Sigmoid colon (tissue), 7 donors: ENCODE data around the gene FBXL17. TPM values are rescaled to one million over a fixed set of nuclear protein-coding genes. Genes with fewer than 3 reads are reported as not detected.

Source experiments
- DNase-seq: peaks from one replicate; pipeline ENCODE4 v3.0.0-alpha.2; 2019
- H3K27ac ChIP-seq, 4 donors: fragments of 200-600 bp; sonication (generic); one replicate each; pipeline ENCODE4 v1.5.1; 2016 to 2019; ENCODE audit warnings: mild to moderate bottlenecking in 1 of 4
- H3K27me3 ChIP-seq, 3 donors: fragments of 200-600 bp; sonication (generic); one replicate each; pipeline ENCODE4 v1.5.1; 2019; ENCODE audit warnings: mild to moderate bottlenecking in 1 of 3
- H3K36me3 ChIP-seq, 4 donors: fragments of 200-600 bp; sonication (generic); one replicate each; pipeline ENCODE4 v1.5.1; 2016 to 2019
- H3K4me1 ChIP-seq, 4 donors: fragments of 200-600 bp; sonication (generic); one replicate each; pipeline ENCODE4 v1.5.1; 2017 to 2019
- H3K4me3 ChIP-seq, 4 donors: fragments of 200-600 bp; sonication (generic); one replicate each; pipeline ENCODE4 v1.5.1; 2017 to 2019; ENCODE audit warnings: mild to moderate bottlenecking in 2 of 4, moderate library complexity in 1 of 4
- H3K9me3 ChIP-seq, 4 donors: fragments of 200-600 bp in 3 of 4; sonication (generic) in 3 of 4; one replicate each; pipeline versions ENCODE4 v1.5.1 to v1.6.1; 2013 to 2019
- EP300 ChIP-seq, 4 donors: sonication (generic); formaldehyde crosslinking; IDR thresholded peaks; one replicate each; pipeline ENCODE4 v1.6.1; 2017; ENCODE audit warnings: antibody characterized with exemption in 4 of 4
- POLR2A ChIP-seq, 2 donors: fragments of 450-650 bp; IDR thresholded peaks; one replicate each; pipeline ENCODE4 v1.6.1; 2016; ENCODE audit warnings: antibody characterized with exemption in 2 of 2, mild to moderate bottlenecking in 2 of 2, moderate library complexity in 2 of 2
- POLR2AphosphoS5 ChIP-seq, 4 donors: sonication (generic); formaldehyde crosslinking; IDR thresholded peaks; one replicate each; pipeline ENCODE4 v1.6.1; 2017; ENCODE audit warnings: antibody characterized with exemption in 4 of 4
- WGBS, 2 donors: extraction: QIAGEN DNeasy Blood & Tissue Kit; methylation state at CpG; one replicate each; pipeline ENCODE4 v1.1.7; 2013; 5-methylcytosine and 5-hydroxymethylcytosine counted together
- intact Hi-C: fragments of 100-400 bp; cut with DNase I; formaldehyde crosslinking; loops from one replicate; pipeline ENCODE4 v1.15.1; 2023
- polyA plus RNA-seq, 3 donors: library from polyadenylated mRNA; stranded (reverse); fragments of 200-250 nt; gene quantifications; one replicate each; pipeline ENCODE4 v1.2.3, GENCODE V29; 2013
- total RNA-seq, 4 donors: library from RNA; depleted of rRNA; stranded (reverse); fragments of >200 nt; gene quantifications; one replicate each; pipeline ENCODE4 v1.1.0, GENCODE V29; 2016
- TF ChIP-seq, protein P1 (sequence below), 4 experiments: fragments of 450-650 bp in 3 of 4; fragments of 200-600 bp in 1 of 4; IDR thresholded peaks; one replicate each; pipeline ENCODE4 v1.5.1; 2016 to 2019; ENCODE audit warnings: antibody characterized with exemption in 4 of 4, mild to moderate bottlenecking in 3 of 4, moderate library complexity in 2 of 4
- donor health status: healthy with polysubstance abuse.
- donor health status: Bipolar disorder and iron deficiency.
- donor health status: healthy.

Gene FBXL17
- total and polyA plus RNA-seq, 7 donors: 8.2 to 22.5 (median 16.6) TPM

DNA sequence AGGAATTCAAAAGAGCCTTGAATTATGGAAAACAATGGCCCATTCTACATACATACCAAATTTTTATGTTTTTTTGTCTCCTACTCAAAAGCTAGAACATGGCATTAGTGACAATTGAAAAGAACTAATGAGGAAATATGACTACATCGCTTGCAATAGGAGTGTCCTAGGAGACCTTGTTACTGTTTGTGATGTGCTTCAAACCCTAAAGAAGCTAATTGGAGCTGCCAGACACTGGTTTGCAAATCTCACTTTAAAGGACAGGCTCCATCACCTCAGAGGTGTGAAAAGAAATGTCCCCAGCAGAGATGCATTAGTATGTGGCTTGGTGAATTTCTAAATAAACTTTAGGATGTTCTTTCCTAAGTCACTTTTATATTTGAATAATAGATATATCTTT, 356.9 kb downstream of the FBXL17 start:
- Histone ChIP-seq H3K4me3 (no peak overlapping the region), H3K4me1 (peaks cover 0 to 11% (median 0%) of the 10 kb centered on the region in 4 donors), H3K9me3 (no peaks in the 10 kb centered on the region), H3K27me3 (no peaks in the 10 kb centered on the region), H3K36me3 (peaks cover 0 to 4% (median 0%) of the 10 kb centered on the region in 4 donors), H3K27ac (no peak overlapping the region)
- no peak for DNase-seq
- no peak for TF ChIP-seq POLR2AphosphoS5 (IDR thresholded peaks at IDR 0.05)
- TF ChIP-seq EP300 (IDR thresholded peaks at IDR 0.05): no peak
- TF ChIP-seq, protein P1, sequence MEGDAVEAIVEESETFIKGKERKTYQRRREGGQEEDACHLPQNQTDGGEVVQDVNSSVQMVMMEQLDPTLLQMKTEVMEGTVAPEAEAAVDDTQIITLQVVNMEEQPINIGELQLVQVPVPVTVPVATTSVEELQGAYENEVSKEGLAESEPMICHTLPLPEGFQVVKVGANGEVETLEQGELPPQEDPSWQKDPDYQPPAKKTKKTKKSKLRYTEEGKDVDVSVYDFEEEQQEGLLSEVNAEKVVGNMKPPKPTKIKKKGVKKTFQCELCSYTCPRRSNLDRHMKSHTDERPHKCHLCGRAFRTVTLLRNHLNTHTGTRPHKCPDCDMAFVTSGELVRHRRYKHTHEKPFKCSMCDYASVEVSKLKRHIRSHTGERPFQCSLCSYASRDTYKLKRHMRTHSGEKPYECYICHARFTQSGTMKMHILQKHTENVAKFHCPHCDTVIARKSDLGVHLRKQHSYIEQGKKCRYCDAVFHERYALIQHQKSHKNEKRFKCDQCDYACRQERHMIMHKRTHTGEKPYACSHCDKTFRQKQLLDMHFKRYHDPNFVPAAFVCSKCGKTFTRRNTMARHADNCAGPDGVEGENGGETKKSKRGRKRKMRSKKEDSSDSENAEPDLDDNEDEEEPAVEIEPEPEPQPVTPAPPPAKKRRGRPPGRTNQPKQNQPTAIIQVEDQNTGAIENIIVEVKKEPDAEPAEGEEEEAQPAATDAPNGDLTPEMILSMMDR (IDR thresholded peaks at IDR 0.05): no peak
- TF ChIP-seq POLR2A (IDR thresholded peaks at IDR 0.05): no peak
- WGBS, 2 donors: 83 to 92% methylated on average over 1 of the region's 1 CpG
- intact Hi-C loops: no loop called here

DNA sequence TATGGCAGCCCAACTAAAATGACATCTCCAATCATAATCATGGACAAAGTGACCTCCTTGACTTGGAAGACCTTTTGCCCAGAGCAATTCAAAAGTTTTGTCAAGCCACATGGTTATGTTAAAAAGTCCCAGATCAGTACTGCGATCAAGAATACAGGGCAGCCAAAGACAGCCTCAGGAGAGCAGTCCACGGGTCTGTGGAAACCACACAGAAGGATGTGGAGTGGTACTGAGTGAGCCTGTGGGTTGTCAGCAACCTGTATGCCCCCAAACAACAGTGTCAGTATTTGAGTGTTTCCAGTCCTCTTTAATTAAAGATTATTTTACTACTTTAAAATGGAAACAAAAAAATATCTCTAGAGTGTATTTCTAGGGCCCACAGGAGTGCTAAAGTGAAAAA, 365.8 kb downstream of the FBXL17 start:
- intact Hi-C loops: no loop called here
- TF ChIP-seq POLR2AphosphoS5 (IDR thresholded peaks at IDR 0.05) (no peak), EP300 (IDR thresholded peaks at IDR 0.05) (no peak), POLR2A (IDR thresholded peaks at IDR 0.05) (no peak)
- TF ChIP-seq, protein P1 (IDR thresholded peaks at IDR 0.05): no peak
- H3K4me1 ChIP-seq: no peaks in the 10 kb centered on the region
- WGBS, 2 donors: 85 to 91% methylated on average over 2 of the region's 2 CpGs
- H3K4me3 ChIP-seq: no peak overlapping the region
- no peak for DNase-seq
- H3K36me3 ChIP-seq: peaks cover 0 to 4% (median 0%) of the 10 kb centered on the region in 4 donors
- no peaks in the 10 kb centered on the region for H3K27me3 ChIP-seq
- no peak overlapping the region for H3K27ac ChIP-seq
- no peaks in the 10 kb centered on the region for H3K9me3 ChIP-seq

DNA sequence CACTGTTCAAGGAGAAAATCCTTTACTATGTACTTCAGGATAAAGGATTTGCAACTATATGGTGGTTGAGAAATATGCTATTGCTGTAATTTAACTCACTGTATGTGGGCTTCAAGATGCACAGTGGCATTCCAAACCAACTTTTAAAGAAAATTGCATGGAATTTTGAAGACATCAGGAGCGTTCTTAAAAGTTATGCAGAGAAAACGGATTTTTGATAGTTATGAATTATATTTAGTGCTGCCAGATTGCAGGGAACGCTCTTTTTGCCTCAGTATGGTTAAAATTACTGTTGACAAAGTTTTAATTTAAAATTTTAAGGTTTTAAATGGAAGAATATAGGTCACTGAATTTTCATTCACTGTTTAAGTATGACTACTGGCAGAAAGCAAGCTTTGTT, 375.1 kb downstream of the FBXL17 start:
- no peak for TF ChIP-seq POLR2A (IDR thresholded peaks at IDR 0.05)
- no peak for TF ChIP-seq POLR2AphosphoS5 (IDR thresholded peaks at IDR 0.05)
- TF ChIP-seq, protein P1 (IDR thresholded peaks at IDR 0.05): no peak
- no peak for TF ChIP-seq EP300 (IDR thresholded peaks at IDR 0.05)
- Histone ChIP-seq H3K36me3 (peaks cover 0 to 4% (median 0%) of the 10 kb centered on the region in 4 donors), H3K4me3 (no peak overlapping the region), H3K27me3 (no peaks in the 10 kb centered on the region), H3K27ac (no peak overlapping the region), H3K4me1 (peaks cover 0 to 11% (median 0%) of the 10 kb centered on the region in 4 donors), H3K9me3 (no peaks in the 10 kb centered on the region)
- no peak for DNase-seq
- whole genome bisulfite sequencing, 2 donors: 89 to 94% methylated on average over 3 of the region's 3 CpGs
- intact Hi-C loops: no loop called here

DNA sequence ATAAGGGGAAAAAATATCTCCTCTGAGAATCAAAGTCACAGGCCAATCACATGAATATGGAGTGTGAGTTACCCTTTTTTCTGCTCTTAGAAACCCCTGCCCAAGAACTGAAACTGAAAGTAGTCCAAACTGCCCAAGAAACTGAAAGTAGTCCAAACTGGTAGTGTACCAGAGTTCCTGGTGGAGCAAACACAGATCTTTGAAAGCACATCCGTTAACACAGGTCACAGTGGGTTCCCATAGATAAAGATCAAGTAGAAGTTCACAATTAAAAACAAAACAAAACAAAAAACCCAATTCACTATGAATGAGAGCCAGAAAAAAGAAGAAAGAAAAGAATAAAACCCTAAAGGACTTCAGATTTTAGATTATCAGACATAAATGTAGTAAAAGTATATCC, 378.7 kb downstream of the FBXL17 start:
- TF ChIP-seq EP300 (IDR thresholded peaks at IDR 0.05) (no peak), POLR2A (IDR thresholded peaks at IDR 0.05) (no peak), POLR2AphosphoS5 (IDR thresholded peaks at IDR 0.05) (no peak)
- TF ChIP-seq, protein P1 (IDR thresholded peaks at IDR 0.05): no peak
- H3K4me1 ChIP-seq: peaks cover 0 to 11% (median 0%) of the 10 kb centered on the region in 4 donors
- H3K4me3 ChIP-seq: peak overlapping the region in 3 of 4 donors; percentile 5 to 20 (median 8)
- WGBS, 2 donors: 11 to 23% methylated on average over 1 of the region's 1 CpG
- no peak for DNase-seq
- H3K27ac ChIP-seq: no peak overlapping the region
- intact Hi-C loops: no loop called here
- H3K9me3 ChIP-seq: no peaks in the 10 kb centered on the region
- no peaks in the 10 kb centered on the region for H3K36me3 ChIP-seq
- H3K27me3 ChIP-seq: no peaks in the 10 kb centered on the region

DNA sequence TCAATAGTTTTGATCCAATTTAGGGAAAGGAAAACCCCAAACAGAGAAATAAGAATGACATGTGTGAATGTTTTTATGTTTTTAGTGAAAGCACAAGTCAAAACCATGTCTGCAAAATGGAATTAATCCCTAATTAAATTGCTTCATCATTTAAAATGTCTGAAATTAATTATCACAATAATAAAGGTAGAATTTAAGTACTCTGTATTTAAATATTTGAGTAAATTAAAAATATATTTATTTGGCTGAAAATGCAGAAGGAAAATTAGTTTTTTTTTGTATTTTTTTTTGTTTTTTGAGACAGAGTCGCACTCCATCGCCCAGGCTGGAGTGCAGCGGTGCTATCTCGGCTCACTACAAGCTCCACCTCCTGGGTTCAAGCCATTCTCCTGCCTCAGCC, 380.7 kb downstream of the FBXL17 start:
- intact Hi-C loops: no loop called here
- Histone ChIP-seq H3K9me3 (no peaks in the 10 kb centered on the region), H3K4me3 (no peak overlapping the region), H3K27ac (no peak overlapping the region), H3K27me3 (no peaks in the 10 kb centered on the region), H3K4me1 (peaks cover 0 to 11% (median 2%) of the 10 kb centered on the region in 4 donors), H3K36me3 (no peaks in the 10 kb centered on the region)
- no peak for DNase-seq
- WGBS, 2 donors: 85 to 100% methylated on average over 4 of the region's 4 CpGs
- TF ChIP-seq POLR2AphosphoS5 (IDR thresholded peaks at IDR 0.05) (no peak), EP300 (IDR thresholded peaks at IDR 0.05) (no peak)
